ENCODE measurements around the gene SYCE3. TPM values are rescaled to one million over a fixed set of nuclear protein-coding genes. Genes with fewer than 3 reads are reported as not detected.

SYCE3 gene
- total RNA-seq, 1 donor from 2014 or later, result not detected

- Histone ChIP-seq H3K4me1 (peaks cover 55% of the 10 kb centered on the region), H3K27me3 (no peaks in the 10 kb centered on the region), H3K9me3 (no peaks in the 10 kb centered on the region), H3K27ac (peak overlapping the region; percentile 99), H3K4me3 (peak overlapping the region; percentile 72), H3K36me3 (no peaks in the 10 kb centered on the region)
- intact Hi-C loops (cut with DNase I), result no loop called here
- no peak for DNase-seq
- ATAC-seq, result no peak
- no peak for TF ChIP-seq CTCF (IDR thresholded peaks at IDR 0.05)
Measured at GRCh38 chr22:50529416-50529896, 33.3 kb downstream of the SYCE3 start.

GRCh38 chr22:50528682-50529415 lies 33.9 kb downstream of the SYCE3 start:
- peak overlapping the region; percentile 99 for H3K27ac ChIP-seq
- no peak for DNase-seq
- H3K4me3 ChIP-seq, result peak overlapping the region; percentile 72
- intact Hi-C loops (cut with DNase I), result no loop called here
- peaks cover 54% of the 10 kb centered on the region for H3K4me1 ChIP-seq
- ATAC-seq, result no peak
- no peak for TF ChIP-seq CTCF (IDR thresholded peaks at IDR 0.05)
- no peaks in the 10 kb centered on the region for H3K27me3 ChIP-seq
- peaks cover 3% of the 10 kb centered on the region for H3K36me3 ChIP-seq
- no peaks in the 10 kb centered on the region for H3K9me3 ChIP-seq

GRCh38 chr22:50527921-50528681 lies 34.6 kb downstream of the SYCE3 start:
- intact Hi-C loops (cut with DNase I), result no loop called here
- H3K36me3 ChIP-seq, result peaks cover 10% of the 10 kb centered on the region
- H3K4me1 ChIP-seq, result peaks cover 47% of the 10 kb centered on the region
- no peaks in the 10 kb centered on the region for H3K27me3 ChIP-seq
- H3K27ac ChIP-seq, result peak overlapping the region; percentile 99
- H3K9me3 ChIP-seq, result no peaks in the 10 kb centered on the region
- H3K4me3 ChIP-seq, result peak overlapping the region; percentile 72
- TF ChIP-seq CTCF (IDR thresholded peaks at IDR 0.05), result no peak
- DNase-seq (no peak), ATAC-seq (no peak)

GRCh38 chr22:50526834-50527801 lies 35.6 kb downstream of the SYCE3 start:
- Histone ChIP-seq H3K27me3 (no peaks in the 10 kb centered on the region), H3K4me1 (peaks cover 37% of the 10 kb centered on the region), H3K27ac (peak overlapping the region; percentile 93), H3K4me3 (peak overlapping the region; percentile 90), H3K9me3 (no peaks in the 10 kb centered on the region), H3K36me3 (peaks cover 20% of the 10 kb centered on the region)
- no peak for TF ChIP-seq CTCF (IDR thresholded peaks at IDR 0.05)
- intact Hi-C loops (cut with DNase I), result no loop called here
- peak; percentile 86 for DNase-seq
- ATAC-seq, result peak; percentile 7

- Histone ChIP-seq H3K4me3 (peak overlapping the region; percentile 90), H3K4me1 (peaks cover 34% of the 10 kb centered on the region), H3K27ac (peak overlapping the region; percentile 93), H3K36me3 (peaks cover 20% of the 10 kb centered on the region), H3K9me3 (no peaks in the 10 kb centered on the region), H3K27me3 (no peaks in the 10 kb centered on the region)
- peak; percentile 49 for ATAC-seq
- intact Hi-C loops (cut with DNase I), result no loop called here
- DNase-seq, result peak; percentile 95
- peak; percentile 73 for TF ChIP-seq CTCF (IDR thresholded peaks at IDR 0.05)
Measured at GRCh38 chr22:50526108-50526833, 36.4 kb downstream of the SYCE3 start.

Measured in upper lobe of right lung (tissue), 1 donor.